Measurements from ENCODE around the gene C20orf141.

C20orf141 gene

GRCh38 chr20:2840138-2840966 lies 25.6 kb downstream of the C20orf141 start, which contains the start of the genes PCED1A and VPS16 (continued):
- TF ChIP-seq ZNF140 (tag by site-specific recombination; IDR thresholded peaks at IDR 0.05): no peak
- TF ChIP-seq ZNF366 (tag by site-specific recombination; conservative IDR thresholded peaks at IDR 0.05): no peak
- TF ChIP-seq ZNF169 (tag by site-specific recombination; IDR thresholded peaks at IDR 0.05): no peak
- no peak for TF ChIP-seq OVOL3 (tag by site-specific recombination; IDR thresholded peaks at IDR 0.05)
- no peak for TF ChIP-seq ZNF514 (tag by site-specific recombination; IDR thresholded peaks at IDR 0.05)
- TF ChIP-seq ZNF404 (tag by site-specific recombination; IDR thresholded peaks at IDR 0.05): no peak
- TF ChIP-seq ZEB2 (tag by site-specific recombination; IDR thresholded peaks at IDR 0.05): peak; percentile 20; the same call in 1 of the 2 replicates
- no peak for TF ChIP-seq ZNF670 (tag by site-specific recombination; IDR thresholded peaks at IDR 0.05; ENCODE audit: low read depth)
- no peak for TF ChIP-seq ZNF664 (tag by site-specific recombination; IDR thresholded peaks at IDR 0.05)
- TF ChIP-seq ZNF449 (tag by site-specific recombination; IDR thresholded peaks at IDR 0.05): peak; percentile 53; the same call in 1 of the 2 replicates
- TF ChIP-seq ZNF174 (tag by site-specific recombination; IDR thresholded peaks at IDR 0.05): no peak
- no peak for TF ChIP-seq ZBTB1 (tag by site-specific recombination; IDR thresholded peaks at IDR 0.05)
- TF ChIP-seq ZNF623 (tag by site-specific recombination; IDR thresholded peaks at IDR 0.05): no peak
- no peak for TF ChIP-seq AEBP2 (tag by site-specific recombination; IDR thresholded peaks at IDR 0.05; ENCODE audit: borderline replicate concordance)
- no peak for TF ChIP-seq ZNF292 (tag by site-specific recombination; IDR thresholded peaks at IDR 0.05; ENCODE audit: borderline replicate concordance, low read depth)
- no peak; the same call in 1 of the 2 replicates for TF ChIP-seq PATZ1 (tag by site-specific recombination; IDR thresholded peaks at IDR 0.05)
- TF ChIP-seq ZNF600 (tag by site-specific recombination; IDR thresholded peaks at IDR 0.05): no peak
- TF ChIP-seq ZSCAN23 (tag by site-specific recombination; IDR thresholded peaks at IDR 0.05): no peak
- no peak for TF ChIP-seq ZNF707 (tag by site-specific recombination; IDR thresholded peaks at IDR 0.05)
- TF ChIP-seq ZNF248 (tag by site-specific recombination; IDR thresholded peaks at IDR 0.05): no peak
- TF ChIP-seq ZSCAN4 (tag by site-specific recombination; IDR thresholded peaks at IDR 0.05): no peak
- no peak for TF ChIP-seq KLF9 (tag by site-specific recombination; IDR thresholded peaks at IDR 0.05; ENCODE audit: low read depth)
- no peak for TF ChIP-seq ZNF311 (tag by site-specific recombination; IDR thresholded peaks at IDR 0.05; ENCODE audit: borderline replicate concordance)
- TF ChIP-seq ZNF830 (tag by site-specific recombination; IDR thresholded peaks at IDR 0.05; ENCODE audit: low read depth): no peak
- no peak for TF ChIP-seq WT1 (tag by site-specific recombination; IDR thresholded peaks at IDR 0.05)
- TF ChIP-seq ZNF843 (tag by site-specific recombination; IDR thresholded peaks at IDR 0.05): 0 out of 2 replicates have a peak, but pooled peaks have one; percentile 45
- TF ChIP-seq ZNF785 (tag by site-specific recombination; IDR thresholded peaks at IDR 0.05): no peak
- no peak for TF ChIP-seq EGR2 (tag by site-specific recombination; IDR thresholded peaks at IDR 0.05; ENCODE audit: low read depth)
- TF ChIP-seq ZNF692 (tag by site-specific recombination; IDR thresholded peaks at IDR 0.05): peak; percentile 92
- TF ChIP-seq CTCF (tag by site-specific recombination; IDR thresholded peaks at IDR 0.05): 0 out of 2 replicates have a peak, but pooled peaks have one; percentile 11
- TF ChIP-seq ZNF133 (tag by site-specific recombination; IDR thresholded peaks at IDR 0.05): no peak
- TF ChIP-seq YY1 (tag by site-specific recombination; IDR thresholded peaks at IDR 0.05): peak; percentile 98
